Measurements from ENCODE around the gene ERGIC1. TPM values are rescaled to one million over a fixed set of nuclear protein-coding genes. Genes with fewer than 3 reads are reported as not detected.

Gene ERGIC1
- total and polyA plus RNA-seq, 2 of the 13 experiments (the other 11 are each of a cell fraction or from before 2014, with no cell fraction given): 78.5 to 184 TPM

DNA sequence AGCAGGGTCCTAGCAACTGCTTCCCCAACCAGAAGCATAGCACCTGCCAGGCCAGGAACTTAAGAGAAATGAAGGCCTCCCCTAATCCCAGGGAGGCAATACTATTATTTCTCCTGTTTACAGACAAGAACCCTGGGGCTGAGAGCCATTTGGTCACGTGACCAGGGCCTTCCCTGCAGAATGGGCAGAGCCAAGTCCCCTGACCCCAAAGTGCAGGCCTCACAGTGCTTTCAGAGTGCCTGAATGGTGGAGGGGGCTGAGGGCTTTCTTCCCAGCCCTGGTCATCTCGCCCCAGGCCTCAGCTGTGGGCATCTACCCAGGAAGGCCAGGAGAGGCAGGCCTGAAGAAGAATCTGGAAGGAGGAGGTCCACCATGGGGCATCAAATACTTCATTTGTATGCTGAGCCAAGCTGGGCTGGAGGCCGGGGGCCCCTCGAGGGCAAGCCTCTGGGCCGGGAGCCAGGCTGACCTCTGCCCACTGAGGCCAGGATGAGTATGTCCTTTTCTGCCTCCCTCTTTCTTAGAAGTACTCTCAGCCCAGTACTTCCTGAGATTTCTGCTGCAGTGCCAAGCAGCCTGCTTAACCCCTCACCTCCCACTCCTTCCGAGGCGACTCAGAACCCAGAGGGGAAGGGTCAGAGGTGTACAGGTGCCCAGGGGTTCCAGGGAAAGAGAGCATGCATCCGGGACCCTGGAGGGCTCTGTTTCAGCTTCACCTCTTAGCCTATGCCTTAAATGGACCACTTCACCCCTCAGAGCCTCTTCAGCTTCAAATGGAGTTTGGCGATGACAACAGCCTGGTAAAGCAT, 44.2 kb upstream of the ERGIC1 start (continued):
- TF ChIP-seq, protein P1, sequence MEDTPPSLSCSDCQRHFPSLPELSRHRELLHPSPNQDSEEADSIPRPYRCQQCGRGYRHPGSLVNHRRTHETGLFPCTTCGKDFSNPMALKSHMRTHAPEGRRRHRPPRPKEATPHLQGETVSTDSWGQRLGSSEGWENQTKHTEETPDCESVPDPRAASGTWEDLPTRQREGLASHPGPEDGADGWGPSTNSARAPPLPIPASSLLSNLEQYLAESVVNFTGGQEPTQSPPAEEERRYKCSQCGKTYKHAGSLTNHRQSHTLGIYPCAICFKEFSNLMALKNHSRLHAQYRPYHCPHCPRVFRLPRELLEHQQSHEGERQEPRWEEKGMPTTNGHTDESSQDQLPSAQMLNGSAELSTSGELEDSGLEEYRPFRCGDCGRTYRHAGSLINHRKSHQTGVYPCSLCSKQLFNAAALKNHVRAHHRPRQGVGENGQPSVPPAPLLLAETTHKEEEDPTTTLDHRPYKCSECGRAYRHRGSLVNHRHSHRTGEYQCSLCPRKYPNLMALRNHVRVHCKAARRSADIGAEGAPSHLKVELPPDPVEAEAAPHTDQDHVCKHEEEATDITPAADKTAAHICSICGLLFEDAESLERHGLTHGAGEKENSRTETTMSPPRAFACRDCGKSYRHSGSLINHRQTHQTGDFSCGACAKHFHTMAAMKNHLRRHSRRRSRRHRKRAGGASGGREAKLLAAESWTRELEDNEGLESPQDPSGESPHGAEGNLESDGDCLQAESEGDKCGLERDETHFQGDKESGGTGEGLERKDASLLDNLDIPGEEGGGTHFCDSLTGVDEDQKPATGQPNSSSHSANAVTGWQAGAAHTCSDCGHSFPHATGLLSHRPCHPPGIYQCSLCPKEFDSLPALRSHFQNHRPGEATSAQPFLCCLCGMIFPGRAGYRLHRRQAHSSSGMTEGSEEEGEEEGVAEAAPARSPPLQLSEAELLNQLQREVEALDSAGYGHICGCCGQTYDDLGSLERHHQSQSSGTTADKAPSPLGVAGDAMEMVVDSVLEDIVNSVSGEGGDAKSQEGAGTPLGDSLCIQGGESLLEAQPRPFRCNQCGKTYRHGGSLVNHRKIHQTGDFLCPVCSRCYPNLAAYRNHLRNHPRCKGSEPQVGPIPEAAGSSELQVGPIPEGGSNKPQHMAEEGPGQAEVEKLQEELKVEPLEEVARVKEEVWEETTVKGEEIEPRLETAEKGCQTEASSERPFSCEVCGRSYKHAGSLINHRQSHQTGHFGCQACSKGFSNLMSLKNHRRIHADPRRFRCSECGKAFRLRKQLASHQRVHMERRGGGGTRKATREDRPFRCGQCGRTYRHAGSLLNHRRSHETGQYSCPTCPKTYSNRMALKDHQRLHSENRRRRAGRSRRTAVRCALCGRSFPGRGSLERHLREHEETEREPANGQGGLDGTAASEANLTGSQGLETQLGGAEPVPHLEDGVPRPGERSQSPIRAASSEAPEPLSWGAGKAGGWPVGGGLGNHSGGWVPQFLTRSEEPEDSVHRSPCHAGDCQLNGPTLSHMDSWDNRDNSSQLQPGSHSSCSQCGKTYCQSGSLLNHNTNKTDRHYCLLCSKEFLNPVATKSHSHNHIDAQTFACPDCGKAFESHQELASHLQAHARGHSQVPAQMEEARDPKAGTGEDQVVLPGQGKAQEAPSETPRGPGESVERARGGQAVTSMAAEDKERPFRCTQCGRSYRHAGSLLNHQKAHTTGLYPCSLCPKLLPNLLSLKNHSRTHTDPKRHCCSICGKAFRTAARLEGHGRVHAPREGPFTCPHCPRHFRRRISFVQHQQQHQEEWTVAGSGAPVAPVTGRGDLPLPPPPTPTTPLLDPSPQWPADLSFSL (CRISPR knock-in tag; IDR thresholded peaks at IDR 0.05): no peak
- TF ChIP-seq SP1 (IDR thresholded peaks at IDR 0.05) (no peak), SP1 (CRISPR knock-in tag; IDR thresholded peaks at IDR 0.05) (no peak), ZC3H13 (CRISPR knock-in tag; IDR thresholded peaks at IDR 0.05) (no peak), ZNF274 (CRISPR knock-in tag; IDR thresholded peaks at IDR 0.05) (no peak), PHF8 (CRISPR knock-in tag; IDR thresholded peaks at IDR 0.05) (no peak), HIVEP1 (CRISPR knock-in tag; IDR thresholded peaks at IDR 0.05) (no peak), HCFC1 (IDR thresholded peaks at IDR 0.05; ENCODE audit: low read depth, low read length) (no peak), MAFG (CRISPR knock-in tag; IDR thresholded peaks at IDR 0.05) (no peak), SKI (IDR thresholded peaks at IDR 0.05; ENCODE audit: partially characterized antibody) (no peak), PAWR (CRISPR knock-in tag; IDR thresholded peaks at IDR 0.05; ENCODE audit: borderline replicate concordance) (no peak), RBAK (CRISPR knock-in tag; IDR thresholded peaks at IDR 0.05) (no peak), SP5 (CRISPR knock-in tag; IDR thresholded peaks at IDR 0.05; ENCODE audit: borderline replicate concordance, low read depth) (no peak; the same call in 1 of the 2 replicates), STAT6 (CRISPR knock-in tag; IDR thresholded peaks at IDR 0.05; ENCODE audit: borderline replicate concordance) (no peak), RBFOX2 (IDR thresholded peaks at IDR 0.05; ENCODE audit: low read depth, low read length) (no peak), CREB1 (IDR thresholded peaks at IDR 0.05) (no peak), CREB1 (CRISPR knock-in tag; IDR thresholded peaks at IDR 0.05) (no peak), ZNF577 (CRISPR knock-in tag; IDR thresholded peaks at IDR 0.05; ENCODE audit: borderline replicate concordance, low read depth) (no peak), SALL2 (CRISPR knock-in tag; IDR thresholded peaks at IDR 0.05) (no peak)
- TF ChIP-seq, protein P2, sequence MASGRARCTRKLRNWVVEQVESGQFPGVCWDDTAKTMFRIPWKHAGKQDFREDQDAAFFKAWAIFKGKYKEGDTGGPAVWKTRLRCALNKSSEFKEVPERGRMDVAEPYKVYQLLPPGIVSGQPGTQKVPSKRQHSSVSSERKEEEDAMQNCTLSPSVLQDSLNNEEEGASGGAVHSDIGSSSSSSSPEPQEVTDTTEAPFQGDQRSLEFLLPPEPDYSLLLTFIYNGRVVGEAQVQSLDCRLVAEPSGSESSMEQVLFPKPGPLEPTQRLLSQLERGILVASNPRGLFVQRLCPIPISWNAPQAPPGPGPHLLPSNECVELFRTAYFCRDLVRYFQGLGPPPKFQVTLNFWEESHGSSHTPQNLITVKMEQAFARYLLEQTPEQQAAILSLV (CRISPR knock-in tag; IDR thresholded peaks at IDR 0.05; ENCODE audit: borderline replicate concordance): no peak
